HFFc6 (cell line): ENCODE results near the gene GLTP. TPM values are rescaled to one million over a fixed set of nuclear protein-coding genes. Genes with fewer than 3 reads are reported as not detected.
A peak's percentile ranks its signal among the peaks of the same experiment; 100 is the strongest.

Source experiments
- DNase-seq: peaks from one replicate; pipeline ENCODE4 v3.0.0-alpha.2; 2018
- H3K27ac Mint-ChIP-seq: 2 replicates; pipeline ENCODE4 v1.8.0; 2020; ENCODE audit warnings: mild to moderate bottlenecking, mixed read lengths
- H3K27me3 Mint-ChIP-seq: 2 replicates; pipeline ENCODE4 v1.8.0; 2021; ENCODE audit warnings: mild to moderate bottlenecking, moderate library complexity, mixed read lengths; ENCODE audit not compliant: insufficient read depth
- H3K36me3 Mint-ChIP-seq: 2 replicates; pipeline ENCODE4 v1.8.0; 2021; ENCODE audit warnings: low read depth, mixed read lengths
- H3K4me1 Mint-ChIP-seq: 2 replicates; pipeline ENCODE4 v1.8.0; 2020; ENCODE audit warnings: low read depth, mixed read lengths
- H3K4me3 Mint-ChIP-seq: 2 replicates; pipeline ENCODE4 v1.8.0; 2020; ENCODE audit warnings: mild to moderate bottlenecking, moderate library complexity, mixed read lengths
- H3K9me3 Mint-ChIP-seq: 2 replicates; pipeline ENCODE4 v1.8.0; 2020; ENCODE audit warnings: mild to moderate bottlenecking, mixed read lengths
- CTCF ChIP-seq: fragments of 200-600 bp; sonication (generic); IDR thresholded peaks from 2 replicates; pipeline ENCODE4 v1.5.0; 2021; ENCODE audit warnings: antibody characterized with exemption, mild to moderate bottlenecking
- total RNA-seq, 6 experiments: library from RNA; stranded (reverse); fragmentation: NEBNext Ultra II Directional; extraction: Animal tissue kit (Norgen Biotek cat#: 25700); gene quantifications; 2 replicates in 1 of 6; 3 replicates in 5 of 6; pipeline ENCODE4 v1.2.3, GENCODE V29; 2021

The GLTP gene
- total RNA-seq, 6 experiments from 2014 or later: 77.4 to 87.9 (median 82.0) TPM

DNA sequence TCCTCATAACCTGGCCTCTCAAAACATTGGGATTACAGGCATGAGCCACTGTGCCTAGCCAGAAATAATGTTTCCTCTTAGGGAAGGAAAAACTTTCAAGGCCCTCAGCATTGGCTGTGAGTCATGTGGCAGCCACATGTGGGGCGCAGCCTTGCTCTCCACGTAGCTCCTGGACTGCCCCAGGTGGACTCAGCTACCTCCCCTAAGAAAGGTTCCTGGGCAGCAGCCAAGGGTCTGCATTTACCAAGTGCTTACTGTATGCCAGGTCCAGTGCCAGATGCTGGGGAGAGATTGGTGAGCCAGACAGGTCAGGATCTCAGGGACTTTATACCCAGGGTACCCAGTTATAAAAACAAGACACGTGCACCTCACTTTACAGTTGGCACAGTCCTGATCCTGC is 43.4 kb downstream of the GLTP start:
- Mint-ChIP-seq H3K4me3 (no peak overlapping the region), H3K27ac (peak overlapping the region; percentile 87), H3K36me3 (no peaks in the 10 kb centered on the region), H3K27me3 (no peaks in the 10 kb centered on the region; the same call in 1 of the 2 replicates), H3K4me1 (peaks cover 48% of the 10 kb centered on the region), H3K9me3 (no peaks in the 10 kb centered on the region)
- DNase-seq: peak; percentile 11
- TF ChIP-seq CTCF: no peak

- H3K27me3 Mint-ChIP-seq: peaks cover 2% of the 10 kb centered on the region
- TF ChIP-seq CTCF: no peak
- H3K9me3 Mint-ChIP-seq: no peaks in the 10 kb centered on the region
- DNase-seq: no peak
- peaks cover 46% of the 10 kb centered on the region for H3K4me1 Mint-ChIP-seq
- no peaks in the 10 kb centered on the region for H3K36me3 Mint-ChIP-seq
- H3K4me3 Mint-ChIP-seq: no peak overlapping the region
- H3K27ac Mint-ChIP-seq: no peak overlapping the region
These were observed 44.5 kb downstream of the GLTP start for GRCh38 chr12:109835827-109836226.

GRCh38 chr12:109833307-109834189 is 46.8 kb downstream of the GLTP start, which contains the start of gene TRPV4:
Gene TRPV4 (minus strand): TSS chr12:109833398. CDS start chr12:109814796, 18,602 bp downstream.
- Mint-ChIP-seq H3K4me3 (peak within 1 kb of the TSS; percentile 69), H3K36me3 (no peaks in the 10 kb centered on the region), H3K9me3 (no peaks in the 10 kb centered on the region), H3K27ac (no peak within 1 kb of the TSS), H3K4me1 (peaks cover 30% of the 10 kb centered on the region), H3K27me3 (peaks cover 4% of the 10 kb centered on the region; the same call in 1 of the 2 replicates)
- TF ChIP-seq CTCF: no peak
- DNase-seq: no peak

GRCh38 chr12:109832541-109833306 is 47.6 kb downstream of the GLTP start:
- no peak overlapping the region for H3K27ac Mint-ChIP-seq
- no peaks in the 10 kb centered on the region for H3K9me3 Mint-ChIP-seq
- peaks cover 4% of the 10 kb centered on the region; the same call in 1 of the 2 replicates for H3K27me3 Mint-ChIP-seq
- H3K36me3 Mint-ChIP-seq: no peaks in the 10 kb centered on the region
- no peak for TF ChIP-seq CTCF
- H3K4me3 Mint-ChIP-seq: peak overlapping the region; percentile 64
- no peak for DNase-seq
- H3K4me1 Mint-ChIP-seq: peaks cover 21% of the 10 kb centered on the region

GRCh38 chr12:109831929-109832328 is 48.4 kb downstream of the GLTP start:
- no peaks in the 10 kb centered on the region for H3K9me3 Mint-ChIP-seq

More at GRCh38 chr12:109831929-109832328, 48.4 kb downstream of the GLTP start:
- Mint-ChIP-seq H3K4me1 (peaks cover 14% of the 10 kb centered on the region), H3K4me3 (no peak overlapping the region), H3K27ac (no peak overlapping the region), H3K27me3 (peaks cover 4% of the 10 kb centered on the region; the same call in 1 of the 2 replicates), H3K36me3 (no peaks in the 10 kb centered on the region)
- no peak for DNase-seq
- TF ChIP-seq CTCF: no peak
